ENCODE results near the gene LMX1B. TPM values are rescaled to one million over a fixed set of nuclear protein-coding genes. Genes with fewer than 3 reads are reported as not detected.

LMX1B gene
- total and polyA plus RNA-seq, 2 of the 4 experiments (the other 2 are of a cell fraction): not detected

DNA sequence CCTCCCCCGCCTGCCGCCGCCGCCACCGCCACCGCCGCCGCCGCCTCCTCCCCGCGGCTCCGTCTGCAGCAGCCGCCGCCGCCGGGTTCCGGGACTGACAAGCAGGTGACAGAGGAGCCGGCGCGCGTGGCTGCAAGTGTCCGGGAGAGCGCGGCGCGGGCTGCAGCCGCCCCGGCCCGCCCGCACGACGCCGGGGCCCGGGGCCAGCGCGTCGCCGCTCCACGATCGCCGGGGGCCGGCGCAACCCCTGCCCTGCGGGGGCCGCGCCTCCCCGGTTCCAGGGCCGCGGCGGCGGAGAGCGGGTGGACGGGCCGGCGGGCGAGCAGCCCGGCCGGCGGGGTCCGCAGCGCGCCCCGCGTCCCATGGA lies 343 bp downstream of the LMX1B start:
- DNase-seq (no peak), ATAC-seq (ENCODE audit: low read depth) (no peak)
- H3K9ac ChIP-seq (ENCODE audit: low read depth, low read length): no peak overlapping the region
- no peak overlapping the region for H2BK15ac ChIP-seq (ENCODE audit: low read depth, low read length)
- no peaks in the 10 kb centered on the region for H3K79me1 ChIP-seq (ENCODE audit: low read depth in 1 of 2, low read length in 2 of 2)
- H2AFZ ChIP-seq (replicated peaks; ENCODE audit: low read length, poor library complexity): no peak overlapping the region
- no peak overlapping the region for H3K18ac ChIP-seq (ENCODE audit: low read depth, low read length)
- intact Hi-C loops (cut with micrococcal nuclease): no loop called here
- H3K14ac ChIP-seq (replicated peaks; ENCODE audit: low read depth, low read length): no peak overlapping the region
- H3K4me1 ChIP-seq (ENCODE audit: control insufficient read depth, insufficient read depth, low read length): no peaks in the 10 kb centered on the region
- no peaks in the 10 kb centered on the region; the same call in 1 of the 2 replicates for H3K9me3 ChIP-seq (ENCODE audit: control insufficient read depth, insufficient read depth, low read length)
- no peak overlapping the region for H3K56ac ChIP-seq (ENCODE audit: extremely low read depth, insufficient read depth, low read length)
- H2BK120ac ChIP-seq (ENCODE audit: low read depth, low read length): no peak overlapping the region
- 4% methylated on average over 30 of the region's 64 CpGs; no CpG with 5 or more reads in 1 of the 2 experiments for WGBS, 2 experiments (ENCODE audit: extremely low coverage in 2 of 2, insufficient read length in 1 of 2)
- dilution Hi-C loops (cut with HindIII; ENCODE audit: low sequenced_read_pairs, unreplicated experiment): no loop called here
- peaks cover 96% of the 10 kb centered on the region for H3K27me3 ChIP-seq (ENCODE audit: control insufficient read depth, insufficient read depth, low read length)
- TF ChIP-seq BHLHE40 (IDR thresholded peaks at IDR 0.05; ENCODE audit: low read depth, low read length): no peak
- TF ChIP-seq MAZ (IDR thresholded peaks at IDR 0.05; ENCODE audit: borderline replicate concordance, low read depth, low read length): no peak
- no peak for TF ChIP-seq CTCF (conservative IDR thresholded peaks at IDR 0.05; ENCODE audit: low read depth, low read length)
- no peak for TF ChIP-seq RFX5 (IDR thresholded peaks at IDR 0.05; ENCODE audit: low read depth, low read length)
- TF ChIP-seq SMC3 (IDR thresholded peaks at IDR 0.05; ENCODE audit: low read depth, low read length): no peak
- TF ChIP-seq CHD1 (IDR thresholded peaks at IDR 0.05; ENCODE audit: low read depth, low read length): no peak
- TF ChIP-seq RCOR1 (IDR thresholded peaks at IDR 0.05; ENCODE audit: insufficient replicate concordance, low read length): no peak
- no peak for TF ChIP-seq CEBPB (IDR thresholded peaks at IDR 0.05; ENCODE audit: low read depth, low read length)
- no peak for TF ChIP-seq MAFK (IDR thresholded peaks at IDR 0.05; ENCODE audit: low read depth, low read length)
- TF ChIP-seq, protein P1, sequence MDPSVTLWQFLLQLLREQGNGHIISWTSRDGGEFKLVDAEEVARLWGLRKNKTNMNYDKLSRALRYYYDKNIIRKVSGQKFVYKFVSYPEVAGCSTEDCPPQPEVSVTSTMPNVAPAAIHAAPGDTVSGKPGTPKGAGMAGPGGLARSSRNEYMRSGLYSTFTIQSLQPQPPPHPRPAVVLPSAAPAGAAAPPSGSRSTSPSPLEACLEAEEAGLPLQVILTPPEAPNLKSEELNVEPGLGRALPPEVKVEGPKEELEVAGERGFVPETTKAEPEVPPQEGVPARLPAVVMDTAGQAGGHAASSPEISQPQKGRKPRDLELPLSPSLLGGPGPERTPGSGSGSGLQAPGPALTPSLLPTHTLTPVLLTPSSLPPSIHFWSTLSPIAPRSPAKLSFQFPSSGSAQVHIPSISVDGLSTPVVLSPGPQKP (IDR thresholded peaks at IDR 0.05; ENCODE audit: borderline replicate concordance, low read depth, low read length): no peak
- TF ChIP-seq NFE2L2 (IDR thresholded peaks at IDR 0.05; ENCODE audit: low read depth, low read length): no peak
- ChIA-PET POLR2A (ENCODE audit: unreplicated experiment) (no interaction called here), CTCF (no interaction called here)
- H4K20me1 ChIP-seq (ENCODE audit: insufficient read depth, low read length): peaks cover 5% of the 10 kb centered on the region; the same call in 1 of the 2 replicates
- no peaks in the 10 kb centered on the region for H3K9me1 ChIP-seq (ENCODE audit: insufficient read depth, low read length)
- in situ Hi-C loops (cut with MboI; ENCODE audit: low sequenced_read_pairs): loop anchor here (5.0 kb wide), 1 partner anchor 168 kb away; no protein-coding TSS in a partner anchor
- H3K4me2 ChIP-seq (ENCODE audit: low read depth, low read length): no peak overlapping the region
- no TSS peak for BruUV-seq (replicated peaks)
- no peak overlapping the region for H2AK9ac ChIP-seq (replicated peaks; ENCODE audit: low read depth, low read length, poor library complexity)
- H3K23ac ChIP-seq (ENCODE audit: low read depth, low read length): no peak overlapping the region
- no peak overlapping the region for H3K4ac ChIP-seq (ENCODE audit: low read depth, low read length)
- H3K4me3 ChIP-seq (ENCODE audit: insufficient read depth, low read depth, low read length): no peak overlapping the region
- H4K8ac ChIP-seq (ENCODE audit: low read depth in 2 of 2, low read length in 2 of 2): no peak overlapping the region
- H4K91ac ChIP-seq (ENCODE audit: insufficient read depth, low read depth, low read length): no peak overlapping the region
- H2AK5ac ChIP-seq (ENCODE audit: low read depth, low read length): no peak overlapping the region
- H3K36me3 ChIP-seq (ENCODE audit: control insufficient read depth, insufficient read depth, low read length): no peaks in the 10 kb centered on the region
- H3K27ac ChIP-seq (ENCODE audit: insufficient read depth, low read length): no peak overlapping the region
- H2BK20ac ChIP-seq (ENCODE audit: low read depth, low read length): no peak overlapping the region
- no peak overlapping the region for H2BK5ac ChIP-seq (ENCODE audit: low read depth, low read length, poor library complexity, severe bottlenecking)
- no peak overlapping the region for H4K5ac ChIP-seq (ENCODE audit: low read depth, low read length)

All from IMR-90 (cell line).